ENCODE data around the gene MAPK8. TPM values are rescaled to one million over a fixed set of nuclear protein-coding genes. Genes with fewer than 3 reads are reported as not detected.

The MAPK8 gene
- total RNA-seq, 4 donors from 2014 or later: 29.7 to 126 (median 67.8) TPM

DNA sequence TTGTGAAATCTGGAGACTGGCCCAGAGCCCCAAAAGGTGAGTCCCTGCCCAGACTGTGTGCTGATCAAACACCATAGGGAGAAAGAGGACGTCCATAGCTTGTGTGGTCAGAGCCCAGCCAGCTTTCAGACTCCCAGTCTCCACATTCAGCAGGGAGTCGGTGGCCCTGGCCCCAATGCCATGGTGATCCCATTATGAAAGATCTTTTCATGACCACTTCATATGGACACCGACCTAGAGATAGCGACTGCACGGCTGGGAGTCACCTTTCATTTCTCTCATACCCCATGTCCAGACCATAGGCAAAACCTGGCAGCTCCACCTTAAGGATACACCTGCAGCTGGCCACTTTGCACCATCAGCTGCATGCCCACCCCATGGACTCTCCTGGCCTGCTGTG is 172.0 kb downstream of the MAPK8 start:
- DNase-seq: no peak

GRCh38 chr10:48478980-48479811 is 172.7 kb downstream of the MAPK8 start:
- WGBS, 2 donors (ENCODE audit: low coverage in 1 of 2): 83% methylated on average over 30 of the region's 30 CpGs; no CpG with 5 or more reads in 1 of the 2 donors
- H3K4me3 ChIP-seq: no peak overlapping the region
- no peaks in the 10 kb centered on the region for H3K36me3 ChIP-seq
- no peaks in the 10 kb centered on the region for H3K9me3 ChIP-seq
- H3K27ac ChIP-seq: no peak overlapping the region
- no peaks in the 10 kb centered on the region for H3K27me3 ChIP-seq
- no peaks in the 10 kb centered on the region for H3K4me1 ChIP-seq
- in situ Hi-C loops (cut with MboI; ENCODE audit: low pct_ligation_motif_present in 1 of 4, low pct_unique_long_range_greater_than_20kb in 1 of 4, low sequenced_read_pairs in 3 of 4): no loop called here
- DNase-seq: no peak
- TF ChIP-seq POLR2AphosphoS5 (IDR thresholded peaks at IDR 0.05) (no peak), EP300 (IDR thresholded peaks at IDR 0.05; ENCODE audit: low read depth) (no peak), POLR2A (IDR thresholded peaks at IDR 0.05) (no peak)
- TF ChIP-seq, protein P1, sequence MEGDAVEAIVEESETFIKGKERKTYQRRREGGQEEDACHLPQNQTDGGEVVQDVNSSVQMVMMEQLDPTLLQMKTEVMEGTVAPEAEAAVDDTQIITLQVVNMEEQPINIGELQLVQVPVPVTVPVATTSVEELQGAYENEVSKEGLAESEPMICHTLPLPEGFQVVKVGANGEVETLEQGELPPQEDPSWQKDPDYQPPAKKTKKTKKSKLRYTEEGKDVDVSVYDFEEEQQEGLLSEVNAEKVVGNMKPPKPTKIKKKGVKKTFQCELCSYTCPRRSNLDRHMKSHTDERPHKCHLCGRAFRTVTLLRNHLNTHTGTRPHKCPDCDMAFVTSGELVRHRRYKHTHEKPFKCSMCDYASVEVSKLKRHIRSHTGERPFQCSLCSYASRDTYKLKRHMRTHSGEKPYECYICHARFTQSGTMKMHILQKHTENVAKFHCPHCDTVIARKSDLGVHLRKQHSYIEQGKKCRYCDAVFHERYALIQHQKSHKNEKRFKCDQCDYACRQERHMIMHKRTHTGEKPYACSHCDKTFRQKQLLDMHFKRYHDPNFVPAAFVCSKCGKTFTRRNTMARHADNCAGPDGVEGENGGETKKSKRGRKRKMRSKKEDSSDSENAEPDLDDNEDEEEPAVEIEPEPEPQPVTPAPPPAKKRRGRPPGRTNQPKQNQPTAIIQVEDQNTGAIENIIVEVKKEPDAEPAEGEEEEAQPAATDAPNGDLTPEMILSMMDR (IDR thresholded peaks at IDR 0.05): no peak
- intact Hi-C loops (cut with DNase I; ENCODE audit: low total_unique reads): no loop called here

More for the DNA sequence above, 172.0 kb downstream of the MAPK8 start:
- WGBS, 2 donors (ENCODE audit: low coverage in 1 of 2): 89% methylated on average over 5 of the region's 5 CpGs; no CpG with 5 or more reads in 1 of the 2 donors
- Histone ChIP-seq H3K27me3 (no peaks in the 10 kb centered on the region), H3K4me1 (no peaks in the 10 kb centered on the region), H3K4me3 (no peak overlapping the region), H3K9me3 (no peaks in the 10 kb centered on the region), H3K27ac (no peak overlapping the region), H3K36me3 (no peaks in the 10 kb centered on the region)
- intact Hi-C loops (cut with DNase I; ENCODE audit: low total_unique reads) (no loop called here), in situ Hi-C loops (cut with MboI; ENCODE audit: low pct_ligation_motif_present in 1 of 4, low pct_unique_long_range_greater_than_20kb in 1 of 4, low sequenced_read_pairs in 3 of 4) (no loop called here)
- TF ChIP-seq, protein P1 (IDR thresholded peaks at IDR 0.05): no peak
- TF ChIP-seq POLR2AphosphoS5 (IDR thresholded peaks at IDR 0.05) (no peak), EP300 (IDR thresholded peaks at IDR 0.05; ENCODE audit: low read depth) (no peak), POLR2A (IDR thresholded peaks at IDR 0.05) (no peak)

DNA sequence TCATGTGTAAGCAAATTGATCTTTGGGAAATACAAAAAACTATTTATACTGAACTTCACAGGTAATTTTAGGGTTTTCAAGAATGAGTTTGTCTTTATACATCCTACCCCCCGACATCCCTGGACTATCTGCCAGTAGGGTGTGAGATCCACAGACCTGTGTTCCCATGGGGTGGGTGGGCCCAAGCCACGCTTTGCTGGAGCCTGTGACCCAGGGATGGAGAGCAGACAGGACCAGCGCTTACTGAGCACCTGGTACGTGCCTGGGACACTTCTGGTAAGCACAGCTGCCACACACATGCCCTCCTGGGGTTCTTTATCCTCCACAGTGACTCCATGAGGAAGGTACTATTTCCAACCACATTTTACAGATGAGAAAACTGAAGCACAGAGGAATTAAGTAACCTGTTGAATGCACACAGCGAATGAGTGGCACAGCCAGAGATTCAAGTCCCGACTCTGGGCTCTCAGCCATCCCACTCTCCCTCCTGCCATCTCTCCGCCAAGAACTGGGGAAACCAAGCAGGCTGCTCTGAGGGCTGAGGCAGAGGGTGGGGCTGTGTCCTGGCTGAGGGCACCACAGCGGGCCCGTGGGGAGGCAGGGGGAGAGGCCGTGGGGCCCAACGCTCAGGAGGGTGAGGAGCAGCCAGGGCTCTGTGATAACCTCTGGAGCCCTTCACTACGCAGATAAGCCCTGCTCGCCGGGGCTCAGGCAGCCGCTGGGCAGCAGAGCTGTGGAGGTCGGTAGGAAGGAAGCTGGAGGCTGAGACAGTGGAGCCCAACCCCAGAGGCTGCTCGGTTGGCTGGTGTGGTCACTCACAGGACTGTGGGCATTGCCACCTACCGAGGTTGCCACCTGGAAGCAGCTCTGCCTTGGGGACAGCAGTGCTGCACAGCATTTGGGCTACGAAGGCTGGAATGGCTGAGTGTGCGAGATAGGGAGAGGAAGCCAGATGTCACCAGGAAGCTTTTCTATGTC is 174.2 kb downstream of the MAPK8 start:
- no peaks in the 10 kb centered on the region for H3K4me1 ChIP-seq
- H3K9me3 ChIP-seq: no peaks in the 10 kb centered on the region
- intact Hi-C loops (cut with DNase I; ENCODE audit: low total_unique reads): no loop called here
- H3K36me3 ChIP-seq: no peaks in the 10 kb centered on the region
- no peaks in the 10 kb centered on the region for H3K27me3 ChIP-seq
- no peak overlapping the region for H3K4me3 ChIP-seq
- DNase-seq: no peak
- H3K27ac ChIP-seq: no peak overlapping the region
- TF ChIP-seq POLR2AphosphoS5 (IDR thresholded peaks at IDR 0.05) (no peak), POLR2A (IDR thresholded peaks at IDR 0.05) (no peak), EP300 (IDR thresholded peaks at IDR 0.05; ENCODE audit: low read depth) (no peak)
- TF ChIP-seq, protein P1 (IDR thresholded peaks at IDR 0.05): no peak
- 59 to 90% methylated on average over 2 to 17 of the region's 20 CpGs for WGBS, 2 donors (ENCODE audit: low coverage in 1 of 2)
- in situ Hi-C loops (cut with MboI; ENCODE audit: low pct_ligation_motif_present in 1 of 4, low pct_unique_long_range_greater_than_20kb in 1 of 4, low sequenced_read_pairs in 3 of 4): no loop called here

GRCh38 chr10:48481385-48481784 is 174.9 kb downstream of the MAPK8 start:
- Histone ChIP-seq H3K27me3 (no peaks in the 10 kb centered on the region), H3K27ac (no peak overlapping the region), H3K9me3 (no peaks in the 10 kb centered on the region), H3K4me1 (no peaks in the 10 kb centered on the region), H3K4me3 (no peak overlapping the region), H3K36me3 (no peaks in the 10 kb centered on the region)
- WGBS, 2 donors (ENCODE audit: low coverage in 1 of 2): 62 to 75% methylated on average over 2 of the region's 2 CpGs
- DNase-seq: no peak
- intact Hi-C loops (cut with DNase I; ENCODE audit: low total_unique reads): no loop called here
- in situ Hi-C loops (cut with MboI; ENCODE audit: low pct_ligation_motif_present in 1 of 4, low pct_unique_long_range_greater_than_20kb in 1 of 4, low sequenced_read_pairs in 3 of 4): no loop called here
- no peak for TF ChIP-seq POLR2AphosphoS5 (IDR thresholded peaks at IDR 0.05)
- TF ChIP-seq POLR2A (IDR thresholded peaks at IDR 0.05): no peak
- TF ChIP-seq, protein P1 (IDR thresholded peaks at IDR 0.05): no peak
- no peak for TF ChIP-seq EP300 (IDR thresholded peaks at IDR 0.05; ENCODE audit: low read depth)

All from transverse colon (tissue), 4 donors.